ENCODE results near the gene SLC37A3.

GRCh38 chr7:140326116-140326928, 72.0 kb downstream of the SLC37A3 start:
- TF ChIP-seq POLR2A (IDR thresholded peaks at IDR 0.05), result no peak
- TF ChIP-seq, protein P1, sequence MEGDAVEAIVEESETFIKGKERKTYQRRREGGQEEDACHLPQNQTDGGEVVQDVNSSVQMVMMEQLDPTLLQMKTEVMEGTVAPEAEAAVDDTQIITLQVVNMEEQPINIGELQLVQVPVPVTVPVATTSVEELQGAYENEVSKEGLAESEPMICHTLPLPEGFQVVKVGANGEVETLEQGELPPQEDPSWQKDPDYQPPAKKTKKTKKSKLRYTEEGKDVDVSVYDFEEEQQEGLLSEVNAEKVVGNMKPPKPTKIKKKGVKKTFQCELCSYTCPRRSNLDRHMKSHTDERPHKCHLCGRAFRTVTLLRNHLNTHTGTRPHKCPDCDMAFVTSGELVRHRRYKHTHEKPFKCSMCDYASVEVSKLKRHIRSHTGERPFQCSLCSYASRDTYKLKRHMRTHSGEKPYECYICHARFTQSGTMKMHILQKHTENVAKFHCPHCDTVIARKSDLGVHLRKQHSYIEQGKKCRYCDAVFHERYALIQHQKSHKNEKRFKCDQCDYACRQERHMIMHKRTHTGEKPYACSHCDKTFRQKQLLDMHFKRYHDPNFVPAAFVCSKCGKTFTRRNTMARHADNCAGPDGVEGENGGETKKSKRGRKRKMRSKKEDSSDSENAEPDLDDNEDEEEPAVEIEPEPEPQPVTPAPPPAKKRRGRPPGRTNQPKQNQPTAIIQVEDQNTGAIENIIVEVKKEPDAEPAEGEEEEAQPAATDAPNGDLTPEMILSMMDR (IDR thresholded peaks at IDR 0.05), result peak; percentile 26 to 54 (median 51)
